GM18498 (cell line): Measurements from ENCODE around the gene PLP2.
A peak's percentile ranks its signal among the peaks of the same experiment; 100 is the strongest.

Experiments used
- ATAC-seq: cut with Tn5 transposase; IDR thresholded peaks from one replicate; pipeline ENCODE4 v1.9.1; 2021; ENCODE audit warnings: mild to moderate bottlenecking, moderate library complexity; ENCODE audit not compliant: unreplicated experiment

Gene PLP2

GRCh38 chrX:49186125-49187027, 14.7 kb downstream of the PLP2 start, which contains the start of gene PRICKLE3:
TSS of gene PRICKLE3 (minus strand) at chrX:49186373. CDS start at chrX:49186297, 76 bp downstream.
- peak; percentile 38 for ATAC-seq

- no peak for ATAC-seq
Observed at GRCh38 chrX:49187028-49187394, 15.3 kb downstream of the PLP2 start.

- ATAC-seq, result no peak
Observed at GRCh38 chrX:49187526-49187925, 15.8 kb downstream of the PLP2 start.

GRCh38 chrX:49188468-49189076, 16.9 kb downstream of the PLP2 start:
- no peak for ATAC-seq

GRCh38 chrX:49189606-49190005, 17.9 kb downstream of the PLP2 start:
- no peak for ATAC-seq

GRCh38 chrX:49190821-49191573, 19.3 kb downstream of the PLP2 start:
- peak; percentile 94 for ATAC-seq

- ATAC-seq, result no peak
Observed at GRCh38 chrX:49191574-49192011, 19.9 kb downstream of the PLP2 start.

GRCh38 chrX:49192722-49193328, 21.1 kb downstream of the PLP2 start:
- no peak for ATAC-seq

GRCh38 chrX:49193542-49193964, 21.9 kb downstream of the PLP2 start:
- no peak for ATAC-seq

GRCh38 chrX:49197543-49198087, 25.9 kb downstream of the PLP2 start:
- no peak for ATAC-seq

- ATAC-seq, result no peak
Observed at GRCh38 chrX:49198540-49199314, 27.0 kb downstream of the PLP2 start.

- ATAC-seq, result no peak
Observed at GRCh38 chrX:49199315-49199595, 27.6 kb downstream of the PLP2 start.

- ATAC-seq, result peak; percentile 97
Observed at GRCh38 chrX:49199906-49200771, 28.4 kb downstream of the PLP2 start, which contains the start of gene SYP. TSS of gene SYP (minus strand) at chrX:49200193. CDS start at chrX:49200186, 7 bp downstream.

GRCh38 chrX:49202022-49202421, 30.3 kb downstream of the PLP2 start:
- ATAC-seq, result no peak

GRCh38 chrX:49203536-49203935, 31.8 kb downstream of the PLP2 start:
- no peak for ATAC-seq

- ATAC-seq, result no peak
Observed at GRCh38 chrX:49204017-49204416, 32.3 kb downstream of the PLP2 start.

- no peak for ATAC-seq
Observed at GRCh38 chrX:49204709-49205108, 33.0 kb downstream of the PLP2 start.

- ATAC-seq, result no peak
Observed at GRCh38 chrX:49205443-49205842, 33.7 kb downstream of the PLP2 start.

GRCh38 chrX:49206543-49206942, 34.8 kb downstream of the PLP2 start:
- ATAC-seq, result no peak
